HG03378 (cell line): ENCODE data around the gene CLEC1A.

Experiments
- ATAC-seq: cut with Tn5 transposase; IDR thresholded peaks from one replicate; pipeline ENCODE4 v1.9.1; 2021; ENCODE audit warnings: mild to moderate bottlenecking, moderate library complexity; ENCODE audit not compliant: unreplicated experiment

CLEC1A gene

GRCh38 chr12:10101648-10102220 lies 2.9 kb upstream of the CLEC1A start:
- no peak for ATAC-seq

- no peak for ATAC-seq
Observed at GRCh38 chr12:10101042-10101579, 2.3 kb upstream of the CLEC1A start.

GRCh38 chr12:10097521-10097920 lies 1.3 kb downstream of the CLEC1A start:
- no peak for ATAC-seq

- no peak for ATAC-seq
Observed at GRCh38 chr12:10095971-10096370, 2.8 kb downstream of the CLEC1A start.

- ATAC-seq, result no peak
Observed at GRCh38 chr12:10094646-10095395, 4.0 kb downstream of the CLEC1A start.

- ATAC-seq, result no peak
Observed at GRCh38 chr12:10088955-10089900, 9.6 kb downstream of the CLEC1A start.

GRCh38 chr12:10088031-10088430 lies 10.8 kb downstream of the CLEC1A start:
- ATAC-seq, result no peak

- ATAC-seq, result no peak
Observed at GRCh38 chr12:10086387-10086786, 12.4 kb downstream of the CLEC1A start.

- ATAC-seq, result no peak
Observed at GRCh38 chr12:10084733-10085132, 14.1 kb downstream of the CLEC1A start.

- ATAC-seq, result no peak
Observed at GRCh38 chr12:10082117-10082874, 16.5 kb downstream of the CLEC1A start.

- no peak for ATAC-seq
Observed at GRCh38 chr12:10075451-10075850, 23.3 kb downstream of the CLEC1A start.

GRCh38 chr12:10073261-10073660 lies 25.5 kb downstream of the CLEC1A start:
- ATAC-seq, result no peak

- ATAC-seq, result no peak
Observed at GRCh38 chr12:10072131-10072530, 26.7 kb downstream of the CLEC1A start.

- ATAC-seq, result no peak
Observed at GRCh38 chr12:10070380-10070779, 28.4 kb downstream of the CLEC1A start.

- no peak for ATAC-seq
Observed at GRCh38 chr12:10069976-10070375, 28.8 kb downstream of the CLEC1A start.

GRCh38 chr12:10069099-10069498 lies 29.7 kb downstream of the CLEC1A start:
- ATAC-seq, result no peak

GRCh38 chr12:10068644-10069043 lies 30.1 kb downstream of the CLEC1A start:
- ATAC-seq, result no peak

- ATAC-seq, result no peak
Observed at GRCh38 chr12:10067942-10068341, 30.8 kb downstream of the CLEC1A start.

- no peak for ATAC-seq
Observed at GRCh38 chr12:10067264-10067663, 31.5 kb downstream of the CLEC1A start.

- no peak for ATAC-seq
Observed at GRCh38 chr12:10065241-10065640, 33.5 kb downstream of the CLEC1A start.

- ATAC-seq, result no peak
Observed at GRCh38 chr12:10058387-10058786, 40.4 kb downstream of the CLEC1A start.
